NCI-H1048 (cell line): ENCODE data around the gene PRKD1.

Experiments
- DNase-seq: peaks from one replicate; lab custom pipeline; 2025; lab: John Stamatoyannopoulos, UW

PRKD1 gene

DNA sequence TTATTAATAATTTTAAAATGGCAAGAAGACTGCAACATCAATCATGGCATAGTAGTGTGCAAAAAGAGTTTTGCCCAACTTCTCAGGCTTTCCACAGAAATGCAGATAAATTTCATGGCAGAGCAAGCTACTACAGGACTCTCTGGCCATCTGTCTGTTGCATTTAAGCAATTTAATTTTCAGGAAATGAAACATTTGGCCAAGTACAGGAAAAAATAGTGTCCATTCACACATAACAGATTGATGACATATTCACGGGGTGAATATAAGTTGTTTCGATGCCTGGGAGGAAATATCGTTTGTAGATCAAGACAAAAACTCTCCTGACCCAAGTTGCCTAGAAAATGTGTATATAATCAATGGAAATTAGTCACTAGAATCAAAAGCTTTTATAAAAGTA, 324.0 kb downstream of the PRKD1 start:
- no peak for DNase-seq

DNA sequence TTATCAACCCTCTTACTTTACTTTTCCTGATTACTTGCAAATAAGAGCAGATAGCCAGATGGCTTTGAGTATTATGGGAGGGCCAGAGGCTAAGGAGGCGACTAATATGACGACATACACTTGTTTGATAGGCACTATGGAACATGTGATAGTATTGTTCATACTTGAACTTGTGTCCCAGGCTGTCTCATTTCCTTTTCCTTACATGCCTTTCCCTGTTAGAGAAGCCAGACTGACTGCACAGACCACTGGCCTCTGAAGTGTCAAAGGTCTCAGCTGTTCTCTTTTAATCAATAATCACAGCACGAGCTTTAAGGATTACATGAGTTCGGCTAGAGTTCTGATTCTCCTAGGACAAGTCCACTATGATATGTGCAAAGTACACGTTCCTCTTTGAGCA, 326.0 kb downstream of the PRKD1 start:
- no peak for DNase-seq

DNA sequence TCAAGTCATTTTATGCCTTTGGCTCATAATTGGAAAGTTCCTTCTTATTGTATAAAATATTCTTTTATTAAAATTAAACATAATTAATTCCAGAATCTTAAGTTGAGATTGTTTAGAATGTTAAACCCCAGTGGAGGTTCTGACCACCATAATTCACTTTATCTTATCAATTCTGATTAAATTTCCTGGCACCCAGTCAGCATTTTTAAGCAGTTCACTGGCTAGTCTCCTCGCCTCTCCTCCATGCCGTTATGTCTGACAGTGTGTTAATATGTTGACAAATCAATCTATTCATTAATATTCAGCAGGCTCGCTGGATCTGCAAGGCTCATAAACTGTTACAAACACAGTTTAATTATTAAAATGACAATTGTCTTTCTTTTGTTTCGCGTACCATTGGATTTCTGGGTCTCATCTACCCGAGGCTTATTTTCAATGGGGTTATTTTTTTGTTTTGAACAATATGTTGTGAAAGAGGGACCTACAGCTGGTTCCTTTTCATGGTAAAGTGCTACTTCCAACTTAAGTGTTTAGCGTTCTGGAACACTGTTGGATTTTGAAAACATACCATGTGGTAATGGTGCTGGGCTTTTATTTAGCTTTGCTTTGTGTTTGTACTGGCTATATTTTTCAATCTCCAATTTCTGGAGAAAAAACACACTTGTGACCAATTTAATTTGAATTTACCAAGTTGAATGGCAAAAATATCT, 339.7 kb downstream of the PRKD1 start:
- no peak for DNase-seq

DNA sequence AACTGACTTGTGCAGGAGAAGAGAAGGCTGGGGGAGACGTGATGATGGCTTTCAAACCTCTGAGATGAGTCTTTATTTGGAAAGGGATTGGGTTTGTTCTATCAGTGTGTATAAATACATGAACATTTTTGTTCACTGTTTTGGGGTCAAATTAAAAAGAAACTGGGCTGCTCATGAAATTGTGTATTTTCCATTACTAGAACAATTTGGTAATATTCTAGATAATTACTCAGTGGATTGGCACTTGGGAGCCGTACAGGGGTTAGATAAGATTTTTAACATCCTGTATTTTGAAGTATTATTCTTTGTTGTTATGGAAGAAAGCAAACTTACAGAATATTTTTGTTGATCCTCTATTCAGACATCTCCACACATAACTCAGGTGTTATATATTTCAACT, 340.6 kb downstream of the PRKD1 start:
- DNase-seq = no peak

DNA sequence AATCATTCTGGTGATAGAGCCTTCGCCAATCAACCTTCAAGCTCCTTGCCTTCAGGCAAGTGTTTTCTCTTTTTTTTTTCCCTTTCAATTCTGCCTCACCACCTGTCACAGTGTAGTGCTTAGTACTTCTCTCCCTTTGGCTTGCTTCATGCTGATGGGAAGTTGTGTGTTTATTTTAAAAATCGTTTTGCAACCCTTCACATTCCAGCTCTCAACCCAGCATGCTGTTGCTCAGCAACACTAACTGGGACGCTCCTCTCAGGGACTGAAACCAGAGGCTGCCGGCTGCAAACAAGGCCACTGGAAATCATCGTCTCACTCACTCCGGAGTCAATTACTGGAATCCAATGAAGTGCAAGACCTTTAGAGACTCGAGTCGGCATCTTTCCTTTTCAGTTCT, 342.7 kb downstream of the PRKD1 start:
- no peak for DNase-seq

DNA sequence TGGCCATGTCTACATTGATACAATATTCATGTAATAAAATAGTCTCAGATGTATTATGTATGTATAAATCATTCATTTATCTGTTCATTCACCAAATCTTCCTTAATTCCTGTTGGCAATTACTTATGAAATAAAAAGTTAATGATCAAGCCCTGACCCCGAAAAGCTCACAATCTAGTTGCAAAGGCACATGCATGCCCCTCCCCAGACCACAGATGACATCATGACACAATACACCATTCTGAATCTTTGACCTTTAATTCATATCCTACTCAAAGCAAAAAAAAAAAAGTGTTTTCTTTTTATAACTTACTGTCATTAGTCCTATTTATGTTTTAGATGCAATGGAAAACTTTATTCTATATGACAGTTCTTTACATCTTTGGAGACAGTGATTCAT, 346.9 kb downstream of the PRKD1 start:
- no peak for DNase-seq

DNA sequence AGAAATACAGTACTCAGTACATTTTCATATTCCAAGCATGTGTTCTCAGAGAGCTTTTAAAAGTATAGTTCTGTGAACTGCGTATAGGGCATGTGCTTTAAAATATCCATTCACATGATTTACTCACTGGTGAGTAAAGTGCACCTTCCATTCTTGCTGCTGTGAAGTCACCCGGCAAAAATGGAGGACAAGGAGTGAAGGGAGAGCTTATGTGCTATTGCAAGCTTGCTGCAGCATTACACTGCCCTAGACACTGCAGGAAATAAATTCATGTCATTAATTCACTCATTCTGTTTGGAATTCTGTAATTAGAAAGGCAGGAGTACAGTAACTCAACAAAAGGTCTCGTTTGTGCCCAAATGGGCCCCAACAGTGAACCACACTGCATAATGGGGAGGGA, 347.8 kb downstream of the PRKD1 start:
- DNase-seq = no peak

DNA sequence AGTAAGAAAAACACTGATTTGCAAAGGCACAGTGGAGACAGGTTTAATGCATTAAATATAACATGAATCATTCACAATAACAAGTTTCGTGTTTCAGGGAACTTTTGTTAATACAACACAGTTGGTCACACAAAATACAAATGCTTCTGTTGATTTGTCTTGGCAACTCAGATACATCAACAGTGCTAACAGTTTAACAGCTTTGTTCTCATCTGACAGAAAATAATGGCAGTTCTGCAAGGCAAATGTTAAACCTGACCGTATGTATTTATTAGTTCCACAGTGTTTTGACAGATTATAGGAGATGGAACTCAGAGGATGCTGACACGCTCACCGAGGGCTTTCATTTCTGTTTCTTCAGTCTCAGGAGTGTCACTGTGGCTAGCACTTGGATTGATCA, 350.7 kb downstream of the PRKD1 start:
- no peak for DNase-seq

DNA sequence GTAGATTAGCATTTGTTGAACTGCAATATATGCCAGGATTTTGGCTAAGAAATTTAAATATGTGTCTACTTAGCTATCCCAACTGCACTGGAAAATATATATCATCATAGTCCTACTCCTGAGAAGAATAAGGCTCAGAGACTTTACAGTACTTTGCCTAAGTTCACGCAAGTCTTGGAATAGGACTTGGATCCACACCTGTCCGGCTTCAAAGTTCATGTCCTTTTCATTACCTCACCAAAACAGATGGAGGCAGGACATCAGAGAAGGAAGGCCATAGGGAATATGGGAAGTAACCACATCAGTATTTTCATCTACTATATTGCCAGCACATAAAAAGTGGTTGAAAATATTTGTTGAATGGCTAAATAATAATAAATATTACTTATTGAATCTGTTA, 358.5 kb downstream of the PRKD1 start:
- DNase-seq = no peak

DNA sequence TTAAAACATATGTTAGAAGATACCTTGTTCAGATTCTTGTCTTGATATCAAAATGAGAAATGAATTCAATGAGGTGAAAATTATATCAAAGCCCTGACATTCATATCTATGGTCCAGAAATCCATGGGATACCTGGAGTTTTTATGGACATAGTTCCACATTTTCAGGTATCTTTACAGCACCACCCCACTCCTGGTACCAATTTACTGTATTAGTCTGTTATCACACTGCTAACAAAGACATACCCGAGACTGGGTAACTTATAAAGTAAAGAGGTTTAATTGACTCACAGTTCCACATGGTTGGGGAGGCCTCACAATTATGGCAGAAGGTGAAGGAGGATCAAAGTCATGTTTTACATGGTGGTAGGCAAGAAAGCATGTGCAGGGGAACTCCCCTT, 361.5 kb downstream of the PRKD1 start:
- DNase-seq = no peak

DNA sequence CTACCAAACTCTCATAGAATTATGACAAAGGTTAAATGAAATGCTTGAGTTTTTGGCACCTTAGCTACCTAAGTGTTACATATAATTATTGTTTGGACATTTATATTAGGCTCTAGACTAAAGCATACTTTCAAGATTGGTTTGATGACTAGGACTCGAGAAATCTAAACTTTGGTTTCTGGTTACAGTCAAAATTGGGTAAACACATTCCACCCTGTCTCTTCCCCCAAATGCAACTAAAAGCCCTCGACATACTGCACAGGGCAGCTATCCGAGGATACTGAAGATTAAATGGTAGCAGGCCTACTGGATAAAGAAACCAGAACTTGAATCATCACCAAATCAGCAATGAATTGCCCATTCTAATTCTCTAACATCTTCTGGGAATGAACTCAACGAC, 369.1 kb downstream of the PRKD1 start:
- DNase-seq = no peak

DNA sequence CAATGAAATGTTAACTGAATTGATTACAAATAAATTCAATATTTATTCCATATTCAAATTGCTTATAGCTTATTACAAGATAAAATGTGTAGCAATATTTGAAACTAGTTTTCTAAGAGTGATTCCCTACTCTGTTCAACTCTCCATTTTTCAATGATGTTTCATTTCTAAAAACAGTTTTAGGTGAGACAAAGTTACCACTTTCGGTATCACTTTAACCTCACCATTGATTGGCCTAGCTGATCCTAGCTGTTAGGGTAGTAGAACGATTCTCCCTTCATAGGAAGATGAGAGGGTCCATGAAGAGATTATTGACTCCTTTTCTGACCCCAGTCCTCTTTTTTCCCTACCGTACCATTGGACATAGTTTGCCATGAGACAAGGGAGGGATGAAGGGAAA, 373.3 kb downstream of the PRKD1 start:
- DNase-seq = no peak

DNA sequence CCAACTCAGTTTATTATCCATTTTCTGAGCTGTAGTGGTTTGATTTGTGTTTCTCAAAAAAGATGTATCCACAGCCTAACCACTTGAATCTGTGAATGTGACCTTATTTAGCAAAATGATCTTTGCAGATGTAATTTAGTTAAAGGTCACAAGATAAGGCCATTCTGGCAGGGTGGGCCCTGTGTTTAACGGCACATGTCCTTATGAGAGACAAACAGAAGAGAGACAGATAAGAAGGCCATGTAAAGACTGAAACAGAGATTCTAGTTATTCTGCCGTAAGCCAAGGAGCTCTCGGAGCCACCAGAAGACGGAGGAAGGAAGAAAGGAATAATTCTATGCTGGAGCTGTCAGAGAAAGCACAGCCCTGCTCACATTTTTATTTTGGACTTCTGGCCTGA, 374.2 kb downstream of the PRKD1 start:
- no peak for DNase-seq

DNA sequence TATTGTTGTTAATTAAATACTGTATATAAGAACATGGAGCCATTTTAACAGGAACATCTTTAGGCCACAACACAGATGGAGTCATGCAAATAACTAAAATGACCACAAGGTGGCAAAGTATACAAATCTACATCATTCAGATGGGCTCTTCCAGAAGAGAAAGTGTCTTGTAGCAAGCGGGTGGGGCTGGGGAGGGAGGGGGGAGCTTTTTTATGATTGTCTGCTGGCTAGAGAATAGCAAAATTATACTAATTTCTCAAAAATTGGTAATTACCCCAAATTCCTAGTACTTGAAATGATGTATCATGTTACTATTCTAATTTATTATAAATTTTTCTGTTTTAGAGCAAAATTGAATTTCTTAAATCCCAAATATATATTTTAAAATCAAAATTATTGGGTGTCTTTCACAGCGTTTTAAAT, 378.7 kb downstream of the PRKD1 start:
- no peak for DNase-seq

DNA sequence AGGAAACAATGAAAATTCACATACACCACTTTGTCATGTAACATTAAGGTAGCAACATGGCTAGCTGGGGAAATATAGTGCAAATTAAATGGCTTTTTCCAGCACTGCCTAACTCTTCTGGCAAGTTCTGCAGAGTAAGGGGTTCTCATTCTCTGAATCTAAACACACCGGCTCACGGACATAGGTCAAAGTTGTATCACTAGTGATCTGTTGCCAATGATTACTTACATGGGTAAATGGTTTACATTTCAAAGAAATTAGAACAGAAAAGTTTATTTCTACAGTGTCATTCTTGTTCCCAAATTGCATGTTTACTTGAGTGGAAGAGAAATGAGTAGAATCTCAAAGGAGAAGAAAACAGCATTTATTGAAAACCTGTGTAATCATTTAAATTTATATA, 381.9 kb downstream of the PRKD1 start:
- no peak for DNase-seq

DNA sequence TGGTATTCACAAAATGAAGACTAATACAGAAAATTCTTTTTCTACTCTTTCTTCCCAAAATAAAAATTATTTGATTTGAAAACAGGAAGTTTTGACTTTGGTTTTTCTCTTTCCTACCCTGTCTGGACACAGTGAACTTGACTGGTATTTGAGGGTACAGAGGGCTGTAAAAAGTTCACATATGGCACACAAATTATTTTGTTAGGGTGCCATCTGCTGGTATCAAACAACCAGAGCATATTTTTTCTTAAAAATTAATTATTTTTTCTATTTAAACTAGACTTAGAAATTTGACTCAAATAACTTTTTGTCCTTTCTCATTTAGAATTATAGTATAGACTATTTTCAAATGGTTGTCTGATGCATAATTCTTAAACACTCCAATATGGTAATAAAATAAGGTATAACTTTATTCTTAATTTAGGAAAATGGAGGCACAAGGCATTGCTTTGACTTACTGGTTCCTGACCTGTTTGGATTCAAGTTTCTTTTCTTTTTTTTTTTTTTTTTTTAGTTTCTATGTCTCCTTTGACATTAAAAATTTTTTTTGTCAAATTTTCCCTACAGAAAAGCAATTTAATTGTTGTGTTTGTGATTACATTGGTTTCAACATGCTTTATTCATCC, 390.6 kb downstream of the PRKD1 start:
- DNase-seq = no peak

DNA sequence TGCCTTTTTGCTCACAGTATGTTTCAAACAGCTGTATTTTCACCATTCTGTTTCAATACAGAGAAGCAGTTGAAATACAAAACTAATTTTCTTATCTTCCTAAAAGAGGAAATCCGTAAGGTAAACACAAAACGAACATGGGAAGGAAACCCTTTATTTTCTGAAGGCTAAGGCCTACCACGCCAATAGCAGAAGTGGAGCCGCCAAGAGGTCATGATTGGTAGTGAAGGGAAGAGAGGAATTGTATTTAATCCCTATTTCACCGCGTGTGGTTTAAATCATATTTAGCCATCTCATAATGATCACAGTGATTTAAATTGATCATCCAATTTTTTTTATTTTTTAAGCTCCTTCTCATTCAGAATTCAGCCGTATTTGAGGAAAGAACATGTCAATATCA, 398.2 kb downstream of the PRKD1 start:
- no peak for DNase-seq

DNA sequence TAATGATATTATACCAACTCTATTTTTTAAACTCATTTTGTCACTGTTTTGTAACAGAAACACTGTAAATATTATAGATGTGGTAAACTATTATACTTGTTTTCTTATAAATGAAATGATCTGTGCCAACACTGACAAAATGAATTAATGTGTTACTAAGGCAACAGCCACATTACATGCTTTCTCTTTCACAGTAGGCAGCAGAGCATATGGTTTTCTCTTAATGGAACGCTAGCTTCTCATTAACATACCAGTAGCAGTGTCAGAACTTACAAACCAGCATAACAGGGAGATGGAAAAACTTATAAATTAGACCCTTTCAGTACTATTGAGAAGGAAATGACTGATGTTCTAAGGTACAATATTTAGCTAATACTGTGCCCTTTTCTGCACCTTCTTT, 398.8 kb downstream of the PRKD1 start:
- no peak for DNase-seq

DNA sequence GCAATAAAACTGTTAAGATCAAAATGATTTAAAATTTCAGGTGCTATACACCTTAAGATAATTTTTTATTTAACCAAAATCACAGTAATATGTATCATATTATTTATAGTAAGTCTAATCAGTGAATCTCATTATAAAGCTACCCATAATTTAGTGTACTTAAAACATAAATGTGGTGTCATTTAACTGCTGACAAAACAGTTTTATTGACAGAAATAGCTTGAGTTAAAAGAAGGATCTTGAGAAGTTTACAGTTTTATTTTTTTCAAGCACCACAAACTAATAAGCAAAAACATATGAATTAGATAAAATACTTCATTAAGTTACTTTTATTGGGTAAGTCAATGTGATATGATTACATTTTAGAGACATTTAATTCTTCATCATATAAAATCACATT, 400.4 kb downstream of the PRKD1 start:
- DNase-seq = no peak
